Measurements from ENCODE around the gene GNB5. TPM values are rescaled to one million over a fixed set of nuclear protein-coding genes. Genes with fewer than 3 reads are reported as not detected.

The GNB5 gene
- total and polyA plus RNA-seq, 12 donors: 4.7 to 12.8 (median 7.6) TPM

DNA sequence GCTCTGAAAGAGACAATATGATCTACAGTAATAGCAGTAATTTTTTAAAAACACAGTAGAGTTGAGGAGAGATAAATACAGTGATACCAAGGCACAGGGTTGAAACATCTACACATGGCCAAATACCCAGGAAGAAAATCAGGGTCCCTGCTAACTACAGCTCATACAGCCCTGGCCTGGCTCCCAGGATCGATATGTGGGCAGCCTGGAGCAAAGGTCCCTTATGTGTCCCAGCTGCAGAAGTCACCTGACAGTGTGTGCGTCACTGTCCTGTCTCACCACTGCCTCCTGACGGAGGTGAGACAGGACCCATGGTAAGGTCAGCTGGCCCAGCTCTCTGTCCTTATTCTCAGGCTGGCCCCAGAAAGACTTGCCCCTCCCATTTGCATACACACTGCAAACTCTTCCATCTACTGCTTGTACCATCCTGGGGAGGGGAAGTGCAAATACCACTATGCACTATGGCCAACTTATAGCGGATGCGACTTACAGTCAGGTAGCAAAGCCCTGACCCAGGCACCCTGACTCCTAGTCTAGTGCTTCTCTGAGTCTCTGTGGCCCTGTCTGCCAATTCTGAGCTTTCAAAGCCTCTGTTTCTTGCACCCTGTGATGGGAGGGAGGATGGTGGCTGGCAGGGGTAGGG is 56.6 kb downstream of the GNB5 start:
- Histone ChIP-seq H3K27ac (no peak overlapping the region), H3K9me3 (peaks cover 0 to 3% (median 0%) of the 10 kb centered on the region in 11 donors), H3K27me3 (no peaks in the 10 kb centered on the region), H3K4me1 (peaks cover 0 to 29% (median 9%) of the 10 kb centered on the region in 9 donors), H3K4me3 (no peak overlapping the region), H3K36me3 (peaks cover 0 to 19% (median 0%) of the 10 kb centered on the region in 9 donors)
- intact Hi-C loops (cut with DNase I): loop anchor here in 2 of 10 donors (5.0 to 10.0 kb wide), 2 partner anchors 160 to 242 kb away; partner anchors contain the start of gene LEO1 (in 1 of the 2)
- no peak for DNase-seq
- no peak for ATAC-seq
- TF ChIP-seq, protein P1, sequence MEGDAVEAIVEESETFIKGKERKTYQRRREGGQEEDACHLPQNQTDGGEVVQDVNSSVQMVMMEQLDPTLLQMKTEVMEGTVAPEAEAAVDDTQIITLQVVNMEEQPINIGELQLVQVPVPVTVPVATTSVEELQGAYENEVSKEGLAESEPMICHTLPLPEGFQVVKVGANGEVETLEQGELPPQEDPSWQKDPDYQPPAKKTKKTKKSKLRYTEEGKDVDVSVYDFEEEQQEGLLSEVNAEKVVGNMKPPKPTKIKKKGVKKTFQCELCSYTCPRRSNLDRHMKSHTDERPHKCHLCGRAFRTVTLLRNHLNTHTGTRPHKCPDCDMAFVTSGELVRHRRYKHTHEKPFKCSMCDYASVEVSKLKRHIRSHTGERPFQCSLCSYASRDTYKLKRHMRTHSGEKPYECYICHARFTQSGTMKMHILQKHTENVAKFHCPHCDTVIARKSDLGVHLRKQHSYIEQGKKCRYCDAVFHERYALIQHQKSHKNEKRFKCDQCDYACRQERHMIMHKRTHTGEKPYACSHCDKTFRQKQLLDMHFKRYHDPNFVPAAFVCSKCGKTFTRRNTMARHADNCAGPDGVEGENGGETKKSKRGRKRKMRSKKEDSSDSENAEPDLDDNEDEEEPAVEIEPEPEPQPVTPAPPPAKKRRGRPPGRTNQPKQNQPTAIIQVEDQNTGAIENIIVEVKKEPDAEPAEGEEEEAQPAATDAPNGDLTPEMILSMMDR (IDR thresholded peaks at IDR 0.05): no peak
- 95 to 97% methylated on average over 5 of the region's 5 CpGs for WGBS, 2 donors

DNA sequence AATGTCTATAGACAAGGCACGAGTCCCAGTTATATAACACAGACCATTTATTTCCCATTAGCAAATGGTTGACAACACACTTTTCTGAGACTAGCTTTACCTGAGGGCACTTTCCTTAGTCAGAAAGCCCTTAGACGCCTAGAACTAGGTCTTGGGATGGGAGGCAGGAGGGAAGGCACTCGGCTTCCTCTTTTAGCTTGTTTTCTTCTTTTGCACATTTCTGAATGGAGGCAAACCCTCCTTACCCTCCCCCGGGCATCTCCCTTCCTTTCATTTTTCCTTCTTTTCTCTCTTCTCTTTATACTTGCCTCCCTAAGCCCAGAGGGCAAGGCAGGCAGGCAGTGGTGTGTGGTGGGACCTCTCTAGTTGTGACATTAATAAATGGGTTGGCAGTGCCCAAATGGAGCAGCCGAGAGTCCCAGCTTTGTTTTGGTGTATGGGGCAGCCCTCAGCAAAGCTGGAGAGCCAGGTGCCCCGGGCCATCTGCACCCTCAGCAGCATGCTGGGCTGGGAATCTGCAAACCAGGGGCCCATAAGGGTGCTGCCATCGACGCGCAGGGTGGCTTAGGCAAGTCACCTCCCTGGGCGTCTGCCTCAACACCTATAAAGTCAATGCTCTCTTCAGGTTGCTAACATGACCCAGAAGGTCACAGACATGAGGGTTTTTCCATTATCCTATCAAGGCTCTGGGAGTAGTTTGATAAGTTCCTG is 57.5 kb downstream of the GNB5 start:
- Histone ChIP-seq H3K27ac (no peak overlapping the region), H3K27me3 (no peaks in the 10 kb centered on the region), H3K36me3 (peaks cover 0 to 19% (median 0%) of the 10 kb centered on the region in 9 donors), H3K4me3 (no peak overlapping the region), H3K9me3 (peaks cover 0 to 3% (median 0%) of the 10 kb centered on the region in 11 donors), H3K4me1 (peaks cover 0 to 24% (median 9%) of the 10 kb centered on the region in 9 donors)
- no peak for ATAC-seq
- DNase-seq: no peak
- intact Hi-C loops (cut with DNase I): loop anchor here in 1 of 10 donors (10.0 kb wide), 1 partner anchor 159 kb away; the partner anchor contains the start of gene LEO1
- WGBS, 2 donors: 89 to 93% methylated on average over 10 of the region's 10 CpGs
- TF ChIP-seq, protein P1 (IDR thresholded peaks at IDR 0.05): no peak

DNA sequence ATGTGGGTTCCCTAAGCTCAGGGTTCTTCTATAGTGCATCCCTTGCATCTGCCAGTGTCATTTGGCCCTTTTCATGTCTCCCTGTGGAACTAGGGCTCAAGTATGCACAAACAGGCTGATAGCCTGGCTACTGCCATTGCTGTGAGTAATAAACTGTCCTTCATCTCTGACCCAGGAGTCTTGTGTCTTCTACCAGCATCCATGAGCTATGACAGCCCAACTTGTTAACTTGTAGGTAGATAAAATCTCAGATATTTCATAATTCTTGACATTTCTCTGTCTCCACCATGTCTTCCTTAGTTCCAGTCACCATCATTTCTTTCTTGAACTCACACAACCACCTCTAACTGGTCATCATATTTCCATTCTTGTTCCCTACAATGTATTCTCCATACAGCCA is 59.1 kb downstream of the GNB5 start:
- ATAC-seq: no peak
- peaks cover 0 to 3% (median 0%) of the 10 kb centered on the region in 11 donors for H3K9me3 ChIP-seq
- peaks cover 0 to 19% (median 0%) of the 10 kb centered on the region in 9 donors for H3K36me3 ChIP-seq
- no peak overlapping the region for H3K4me3 ChIP-seq
- H3K27ac ChIP-seq: no peak overlapping the region
- peaks cover 0 to 15% (median 5%) of the 10 kb centered on the region in 9 donors for H3K4me1 ChIP-seq
- no peaks in the 10 kb centered on the region for H3K27me3 ChIP-seq
- DNase-seq: no peak
- TF ChIP-seq, protein P1 (IDR thresholded peaks at IDR 0.05): no peak
- intact Hi-C loops (cut with DNase I): loop anchor here in 1 of 10 donors (10.0 kb wide), 1 partner anchor 157 kb away; the partner anchor contains the start of gene LEO1

DNA sequence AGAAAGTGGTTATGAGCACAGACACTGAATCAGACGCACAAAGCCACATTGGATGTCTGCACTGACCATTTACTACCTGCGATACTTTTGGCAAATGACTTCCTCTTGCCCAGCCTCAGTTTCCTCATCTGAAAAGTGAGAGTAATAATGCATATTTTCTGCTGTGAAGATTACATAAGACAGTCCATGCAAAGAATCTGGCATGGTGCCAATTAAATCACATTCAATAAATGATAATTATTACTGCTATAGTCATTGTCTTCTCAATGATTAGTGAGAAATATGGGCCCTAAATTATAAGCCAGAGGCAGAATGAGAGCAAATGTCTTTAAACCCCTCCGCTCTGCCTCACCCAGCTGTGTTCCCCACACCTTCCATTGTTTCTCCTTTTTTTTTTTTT is 62.6 kb downstream of the GNB5 start:
- ATAC-seq (no peak), DNase-seq (no peak)
- peaks cover 0 to 3% (median 0%) of the 10 kb centered on the region in 11 donors for H3K9me3 ChIP-seq
- no peaks in the 10 kb centered on the region for H3K4me1 ChIP-seq
- no peak overlapping the region for H3K27ac ChIP-seq
- TF ChIP-seq, protein P1 (IDR thresholded peaks at IDR 0.05): no peak
- peaks cover 0 to 26% (median 0%) of the 10 kb centered on the region in 9 donors for H3K36me3 ChIP-seq
- intact Hi-C loops (cut with DNase I): no loop called here
- H3K4me3 ChIP-seq: no peak overlapping the region
- 98 to 100% methylated on average over 3 of the region's 3 CpGs for WGBS, 2 donors
- H3K27me3 ChIP-seq: no peaks in the 10 kb centered on the region

All from heart right ventricle (tissue), 16 donors.